HG03520 (cell line): ENCODE data around the gene MYO1F.

Experiments used
- ATAC-seq: cut with Tn5 transposase; IDR thresholded peaks from one replicate; pipeline ENCODE4 v1.9.1; 2021; ENCODE audit warnings: mild to moderate bottlenecking, moderate library complexity; ENCODE audit not compliant: unreplicated experiment

MYO1F gene

DNA sequence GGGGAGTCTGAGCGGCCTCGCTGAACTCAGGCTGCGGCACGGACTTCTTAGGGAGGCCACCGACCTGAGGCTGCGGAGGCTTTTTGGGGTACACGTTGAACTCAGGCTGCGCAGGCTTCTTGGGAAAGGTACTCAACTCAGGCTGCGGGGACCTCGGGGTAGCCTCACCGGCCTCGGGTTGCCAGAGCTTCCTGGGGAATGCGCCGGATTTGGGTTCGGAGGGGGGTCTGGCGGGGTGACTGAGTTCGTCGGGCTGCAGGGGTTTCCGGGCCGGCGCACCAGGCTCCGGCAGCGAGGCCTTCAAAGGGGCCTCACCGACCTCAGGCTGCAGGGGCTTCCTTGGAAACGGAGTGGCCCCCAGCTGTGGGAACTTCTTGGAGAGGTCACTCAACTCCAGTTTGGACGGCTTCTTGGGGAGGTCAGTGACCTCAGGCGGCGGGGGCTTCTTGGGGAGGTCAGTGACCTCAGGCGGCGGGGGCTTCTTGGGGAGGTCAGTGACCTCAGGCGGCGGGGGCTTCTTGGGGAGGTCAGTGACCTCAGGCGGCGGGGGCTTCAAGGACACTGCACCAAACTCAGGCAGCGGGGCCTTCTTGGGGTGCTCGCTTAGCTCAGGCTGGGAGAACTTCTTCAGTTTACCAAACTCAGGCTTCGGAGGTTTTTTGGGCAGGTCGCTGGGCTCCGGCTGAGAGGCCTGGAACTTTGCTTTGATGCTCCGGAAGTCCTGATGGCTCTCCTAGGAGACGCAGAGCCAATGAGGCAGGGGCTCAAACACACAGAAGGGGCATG, 78.0 kb downstream of the MYO1F start:
- no peak for ATAC-seq

DNA sequence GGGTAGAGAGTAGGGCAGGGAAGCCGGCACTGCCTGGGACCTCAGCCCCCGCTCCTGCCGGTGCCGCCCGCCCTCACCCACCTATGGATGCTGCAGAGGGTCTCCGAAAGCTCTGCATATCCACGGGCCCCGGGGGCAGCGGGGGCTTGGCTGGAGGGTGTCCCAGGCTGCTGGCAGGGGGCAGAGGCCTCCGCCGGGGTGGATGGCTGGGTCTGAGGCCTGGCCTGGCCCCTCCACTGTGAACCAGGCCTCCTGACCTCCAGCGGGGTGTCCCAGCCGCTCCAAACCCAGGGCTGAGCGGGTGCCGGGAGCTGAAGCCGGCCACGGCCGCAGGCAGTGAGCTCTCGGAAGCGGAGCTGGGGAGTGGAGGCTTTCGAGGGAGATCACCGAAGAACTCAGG, 78.9 kb downstream of the MYO1F start:
- no peak for ATAC-seq

- ATAC-seq, result no peak
Measured at GRCh38 chr19:8494158-8494557, 83.1 kb downstream of the MYO1F start.

DNA sequence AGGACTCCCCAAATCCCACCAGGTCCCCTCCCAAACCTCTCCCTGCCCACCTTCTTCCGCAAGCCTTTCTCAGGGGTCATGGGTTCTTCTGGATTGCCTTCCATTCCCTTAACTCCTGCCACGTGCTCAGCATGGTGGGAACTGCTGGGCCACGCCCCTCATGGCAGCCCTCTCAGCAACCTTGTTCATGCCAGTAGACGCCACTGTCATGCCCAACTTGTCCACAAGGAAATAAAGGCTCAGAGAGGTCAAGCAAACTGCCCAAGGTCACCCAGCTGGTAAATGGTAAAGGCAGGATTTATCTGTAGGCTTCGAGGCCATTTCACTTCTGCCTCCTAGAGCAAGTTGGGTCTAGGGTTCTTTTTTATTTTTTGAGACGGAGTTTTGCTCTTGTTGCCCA, 85.7 kb downstream of the MYO1F start:
- ATAC-seq, result no peak

DNA sequence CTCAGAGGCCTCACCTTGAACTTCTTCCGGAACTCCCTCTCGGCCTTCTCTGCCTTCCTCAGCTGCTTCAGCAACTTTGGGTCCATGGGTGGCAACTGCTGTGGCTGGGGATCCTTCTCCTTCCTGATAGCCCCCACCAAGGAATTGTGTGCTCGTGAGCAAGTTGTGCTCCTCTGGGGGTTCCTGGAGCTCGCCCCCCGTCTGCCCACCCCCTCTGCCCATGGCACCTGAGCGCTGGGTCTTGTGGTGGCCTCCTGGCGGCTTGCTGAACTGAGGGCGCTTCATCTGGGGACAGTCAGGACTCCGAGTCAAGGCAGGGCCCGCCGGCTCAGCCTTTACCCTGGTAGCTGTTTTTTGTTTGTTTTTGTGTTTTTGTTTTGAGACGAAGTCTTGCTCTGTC, 86.4 kb downstream of the MYO1F start:
- no peak for ATAC-seq

DNA sequence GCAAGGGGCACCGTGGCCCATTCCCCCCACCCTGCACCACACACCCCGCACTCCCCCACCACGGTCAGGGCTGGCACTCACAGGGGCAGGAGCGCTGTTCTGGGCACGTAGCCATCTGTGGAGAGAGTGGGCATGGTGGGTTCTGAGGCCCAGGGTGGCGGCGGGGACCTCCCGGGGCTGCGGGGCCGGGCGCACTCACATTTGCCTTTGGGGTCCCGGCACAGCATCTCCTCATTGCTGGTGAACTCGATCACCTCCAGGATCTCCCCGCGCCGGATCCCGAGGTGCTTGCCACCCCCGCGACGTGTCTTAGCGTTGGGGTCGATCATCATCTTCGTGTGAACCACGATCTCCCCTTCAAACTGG, 86.9 kb downstream of the MYO1F start:
- ATAC-seq, result no peak

- ATAC-seq, result no peak
Measured at GRCh38 chr19:8489561-8490394, 87.5 kb downstream of the MYO1F start.

GRCh38 chr19:8488365-8488764, 88.9 kb downstream of the MYO1F start:
- no peak for ATAC-seq

DNA sequence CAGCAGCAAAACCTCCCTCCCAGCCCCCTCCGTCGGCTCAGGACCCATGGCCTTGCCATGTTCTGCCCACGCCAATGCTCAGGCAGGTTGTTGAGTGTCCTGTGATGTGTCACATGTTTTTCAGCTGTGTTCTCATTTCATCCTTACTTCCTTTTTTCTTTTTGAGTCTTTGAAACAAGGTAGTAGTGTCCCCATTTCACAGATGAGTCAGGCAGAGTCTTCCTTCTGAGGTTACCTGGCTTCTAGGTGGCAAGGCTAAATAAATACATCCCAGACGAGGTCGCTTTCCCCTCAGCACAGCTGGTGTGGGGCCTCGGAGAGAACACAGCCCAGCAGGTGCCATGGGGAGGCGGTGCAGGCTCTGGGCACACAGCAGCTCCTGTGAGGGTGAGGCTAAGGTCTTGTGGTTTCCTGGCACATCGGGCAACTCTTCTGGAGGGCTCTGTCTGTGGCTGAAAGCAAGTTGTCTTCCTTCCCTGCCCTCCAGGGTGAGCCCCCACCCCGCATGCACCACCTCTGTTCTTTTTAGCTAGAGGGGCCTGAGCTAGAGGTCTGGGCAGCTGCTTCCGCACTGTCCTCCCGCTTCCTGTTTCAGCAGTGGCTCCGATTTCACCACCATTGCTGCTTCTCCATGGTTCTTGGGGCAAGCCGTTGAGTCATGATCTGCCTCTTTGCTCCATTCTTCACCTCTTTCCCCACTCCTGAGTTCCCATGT, 89.9 kb downstream of the MYO1F start:
- ATAC-seq, result no peak

DNA sequence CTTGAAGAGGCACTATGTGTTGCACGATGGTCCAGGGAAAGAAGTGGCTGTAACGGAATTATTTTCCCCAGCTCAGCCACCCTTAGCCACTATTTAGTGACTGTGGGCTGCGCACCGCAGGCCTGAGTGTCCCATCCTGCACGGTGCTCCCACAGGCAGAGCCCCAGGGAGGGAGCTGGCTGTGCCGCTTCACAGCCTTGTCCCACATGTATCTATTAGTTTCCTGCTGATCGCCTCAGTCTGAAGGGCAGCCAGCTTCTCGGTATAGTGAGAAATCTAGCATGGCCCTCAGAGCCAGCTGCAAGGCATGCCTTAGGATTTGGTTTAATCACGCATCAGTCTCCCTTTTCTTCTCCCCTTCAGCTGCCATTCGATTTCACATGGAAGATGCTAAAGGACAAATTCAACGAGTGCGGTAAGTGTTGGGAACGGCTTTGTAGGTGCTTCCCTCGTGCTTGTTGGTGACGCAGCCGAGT, 90.5 kb downstream of the MYO1F start:
- ATAC-seq, result no peak

GRCh38 chr19:8485561-8486371, 91.5 kb downstream of the MYO1F start:
- ATAC-seq, result no peak

DNA sequence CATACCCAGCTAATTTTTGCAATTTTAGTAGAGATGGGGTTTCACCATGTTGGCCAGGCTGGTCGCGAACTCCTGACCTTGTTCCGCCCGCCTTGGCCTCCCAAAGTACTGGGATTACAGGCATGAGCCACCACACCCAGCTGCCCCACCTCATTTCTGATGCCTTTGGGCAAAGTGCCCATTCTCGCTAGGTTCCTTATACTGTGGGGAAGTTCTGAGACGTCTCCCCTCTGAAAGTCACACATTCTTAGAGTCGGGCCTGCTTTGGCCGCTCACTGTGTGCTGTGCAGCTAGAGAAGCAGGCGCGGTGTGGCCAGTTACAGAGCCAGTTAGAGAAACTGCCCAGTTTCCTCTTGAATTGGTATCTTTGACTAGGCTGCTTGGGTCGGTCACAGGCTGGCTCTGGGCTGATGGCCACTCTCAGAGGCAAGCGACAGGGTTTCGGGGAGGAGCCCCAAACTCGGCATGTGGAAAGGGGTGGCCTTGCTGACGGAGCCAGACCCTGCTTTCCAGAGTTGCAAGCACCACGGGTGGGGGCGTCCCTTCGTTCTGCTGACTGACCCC, 92.8 kb downstream of the MYO1F start:
- no peak for ATAC-seq

- no peak for ATAC-seq
Measured at GRCh38 chr19:8483165-8483564, 94.1 kb downstream of the MYO1F start.

DNA sequence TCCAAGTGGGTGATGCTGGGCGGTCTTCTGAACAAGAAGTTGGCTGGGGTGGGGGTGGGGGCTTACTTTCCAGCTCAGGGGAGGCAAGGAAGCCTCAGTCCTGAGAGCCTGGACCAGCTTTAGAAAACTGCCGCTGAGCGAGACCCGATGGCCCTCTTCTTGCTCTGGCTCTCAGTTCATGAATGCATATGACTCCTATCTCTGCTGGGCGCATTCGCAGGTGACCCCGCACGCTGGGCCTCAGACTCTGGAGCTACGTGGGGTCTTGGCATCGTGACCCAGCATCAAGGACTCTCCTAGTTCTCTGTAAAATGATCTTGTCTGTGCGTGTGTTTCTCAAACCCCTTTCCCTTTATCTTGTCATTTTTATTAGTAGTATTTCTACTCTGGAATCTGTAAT, 94.5 kb downstream of the MYO1F start:
- no peak for ATAC-seq

- ATAC-seq, result no peak
Measured at GRCh38 chr19:8481616-8482015, 95.6 kb downstream of the MYO1F start.

DNA sequence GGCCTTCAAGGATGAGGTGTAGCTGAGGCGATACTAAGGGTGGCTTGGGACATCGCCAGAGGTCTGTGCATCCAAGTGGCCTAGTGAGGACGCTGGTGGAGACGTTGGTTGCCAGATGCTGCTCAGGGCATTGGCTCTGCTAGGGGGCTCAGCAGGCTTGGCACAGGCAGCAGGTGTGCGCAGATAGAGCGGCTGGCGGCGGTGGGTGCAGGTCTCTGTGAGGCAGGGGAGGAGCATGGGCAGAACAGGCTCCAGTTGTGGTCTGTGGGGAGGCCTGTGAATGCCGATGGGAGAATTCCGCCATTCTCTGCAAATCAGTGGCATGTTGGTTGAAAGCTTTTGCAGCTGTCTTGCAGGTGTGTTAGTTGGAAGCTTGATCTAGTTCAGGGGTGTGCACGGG, 96.0 kb downstream of the MYO1F start:
- ATAC-seq, result no peak

DNA sequence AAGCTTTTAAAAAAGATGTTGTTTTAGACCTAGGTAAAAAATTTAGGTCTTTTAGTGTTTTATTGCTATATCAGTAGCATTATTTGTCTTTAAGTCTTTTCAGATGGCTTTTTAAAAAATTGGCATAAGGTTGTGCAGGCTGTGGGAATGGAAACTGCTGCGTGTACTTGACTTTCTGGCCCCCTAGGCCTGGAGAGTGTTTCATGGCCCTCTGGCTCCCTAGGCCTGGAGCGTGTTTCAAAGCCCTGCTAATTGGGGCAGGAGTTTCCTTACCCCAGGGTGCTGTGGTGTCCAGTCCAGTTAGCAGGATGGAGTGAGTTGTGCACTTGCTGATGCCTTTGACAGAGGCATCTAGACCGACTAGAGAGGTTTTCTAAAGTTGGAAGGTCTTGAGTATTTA, 98.6 kb downstream of the MYO1F start:
- no peak for ATAC-seq

DNA sequence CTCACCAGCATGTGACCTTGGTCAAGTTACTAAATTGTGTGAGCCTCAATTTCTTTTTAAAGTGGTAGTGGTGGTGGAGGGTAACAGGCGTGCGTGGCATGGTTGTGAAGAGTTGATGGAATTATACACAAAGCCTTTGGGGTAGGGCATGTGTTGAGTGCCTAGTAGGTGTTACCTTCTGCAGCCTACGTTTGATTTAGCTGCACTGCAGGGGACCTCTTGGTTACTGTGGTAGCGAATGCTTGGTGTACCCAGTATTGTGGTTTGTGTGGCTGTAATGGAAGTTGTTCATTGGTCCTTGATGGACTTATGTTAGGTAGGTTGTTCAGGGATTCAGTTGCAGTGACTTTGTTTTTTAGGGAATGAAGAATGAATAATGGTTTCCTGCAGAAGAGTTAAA, 99.4 kb downstream of the MYO1F start:
- no peak for ATAC-seq

GRCh38 chr19:8476524-8476923, 100.7 kb downstream of the MYO1F start:
- ATAC-seq, result no peak

- ATAC-seq, result no peak
Measured at GRCh38 chr19:8475005-8475404, 102.2 kb downstream of the MYO1F start.
